ENCODE measurements around the gene OBP2A. TPM values are rescaled to one million over a fixed set of nuclear protein-coding genes. Genes with fewer than 3 reads are reported as not detected.

OBP2A gene
- total and polyA plus RNA-seq, 12 donors, result not detected

DNA sequence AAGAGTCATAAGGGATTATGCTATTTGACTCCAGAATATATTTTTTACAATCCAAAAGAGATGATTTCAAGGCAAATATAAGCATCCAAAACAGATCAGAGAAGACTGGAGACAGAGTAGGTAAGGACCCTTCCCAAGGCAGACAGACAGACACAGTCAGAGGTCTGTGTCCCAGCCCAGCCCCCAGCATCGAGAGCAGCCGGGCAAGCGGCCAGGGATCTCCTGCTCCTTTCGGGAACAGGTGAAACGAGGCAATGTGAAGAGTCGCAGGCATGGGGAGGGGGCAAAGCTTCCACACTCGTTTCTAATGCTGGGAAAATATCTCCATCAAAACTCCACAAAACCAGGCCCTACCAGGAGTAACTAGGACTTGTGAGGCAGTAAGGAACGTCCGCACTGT, 21.4 kb downstream of the OBP2A start:
- Histone ChIP-seq H3K27ac (no peak overlapping the region), H3K4me1 (replicated peaks in 1 of 2) (no peaks in the 10 kb centered on the region), H3K36me3 (replicated peaks in 1 of 2) (no peaks in the 10 kb centered on the region), H3K9me3 (replicated peaks in 1 of 3) (no peaks in the 10 kb centered on the region), H3K4me3 (no peak overlapping the region), H3K27me3 (peaks cover 6% of the 10 kb centered on the region)
- intact Hi-C loops (cut with DNase I), result no loop called here
- TF ChIP-seq, protein P1, sequence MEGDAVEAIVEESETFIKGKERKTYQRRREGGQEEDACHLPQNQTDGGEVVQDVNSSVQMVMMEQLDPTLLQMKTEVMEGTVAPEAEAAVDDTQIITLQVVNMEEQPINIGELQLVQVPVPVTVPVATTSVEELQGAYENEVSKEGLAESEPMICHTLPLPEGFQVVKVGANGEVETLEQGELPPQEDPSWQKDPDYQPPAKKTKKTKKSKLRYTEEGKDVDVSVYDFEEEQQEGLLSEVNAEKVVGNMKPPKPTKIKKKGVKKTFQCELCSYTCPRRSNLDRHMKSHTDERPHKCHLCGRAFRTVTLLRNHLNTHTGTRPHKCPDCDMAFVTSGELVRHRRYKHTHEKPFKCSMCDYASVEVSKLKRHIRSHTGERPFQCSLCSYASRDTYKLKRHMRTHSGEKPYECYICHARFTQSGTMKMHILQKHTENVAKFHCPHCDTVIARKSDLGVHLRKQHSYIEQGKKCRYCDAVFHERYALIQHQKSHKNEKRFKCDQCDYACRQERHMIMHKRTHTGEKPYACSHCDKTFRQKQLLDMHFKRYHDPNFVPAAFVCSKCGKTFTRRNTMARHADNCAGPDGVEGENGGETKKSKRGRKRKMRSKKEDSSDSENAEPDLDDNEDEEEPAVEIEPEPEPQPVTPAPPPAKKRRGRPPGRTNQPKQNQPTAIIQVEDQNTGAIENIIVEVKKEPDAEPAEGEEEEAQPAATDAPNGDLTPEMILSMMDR (IDR thresholded peaks at IDR 0.05), result no peak
- TF ChIP-seq POLR2A (IDR thresholded peaks at IDR 0.05), result no peak
- DNase-seq, result no peak
- WGBS, 4 donors, result 63 to 70% (median 67%) methylated on average over 9 of the region's 9 CpGs

- intact Hi-C loops (cut with DNase I), result no loop called here
- no peak overlapping the region for H3K27ac ChIP-seq
- no peaks in the 10 kb centered on the region for H3K9me3 ChIP-seq (replicated peaks in 1 of 3)
- no peaks in the 10 kb centered on the region for H3K4me1 ChIP-seq (replicated peaks in 1 of 2)
- no peak overlapping the region for H3K4me3 ChIP-seq
- no peak for DNase-seq
- H3K36me3 ChIP-seq (replicated peaks in 1 of 2), result no peaks in the 10 kb centered on the region
- H3K27me3 ChIP-seq, result peaks cover 6% of the 10 kb centered on the region
- TF ChIP-seq POLR2A (IDR thresholded peaks at IDR 0.05), result no peak
- TF ChIP-seq, protein P1 (IDR thresholded peaks at IDR 0.05), result no peak
- WGBS, 4 donors, result 85 to 93% (median 92%) methylated on average over 6 of the region's 6 CpGs
Measured at GRCh38 chr9:135568026-135568425, 22.1 kb downstream of the OBP2A start.

DNA sequence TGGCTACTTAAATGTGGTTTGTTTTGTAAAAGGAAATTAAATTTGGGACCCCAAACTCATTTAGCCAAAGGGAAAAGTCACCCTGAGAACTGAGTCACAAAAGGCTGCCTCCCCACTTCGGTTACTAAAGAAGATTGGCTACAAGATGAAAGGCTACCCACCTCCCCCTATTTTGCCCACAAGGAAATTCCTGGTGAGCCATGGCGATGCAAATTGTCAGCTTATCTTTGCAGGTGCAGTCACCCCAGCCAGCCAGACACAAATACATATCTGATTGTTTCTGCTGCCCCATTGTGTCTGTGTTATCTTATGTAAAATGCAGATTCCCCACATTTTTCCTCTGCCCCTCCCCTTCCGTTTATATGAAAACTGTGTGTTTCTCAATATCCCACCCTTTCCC, 24.5 kb downstream of the OBP2A start:
- H3K27ac ChIP-seq, result no peak overlapping the region
- no peaks in the 10 kb centered on the region for H3K9me3 ChIP-seq (replicated peaks in 1 of 3)
- intact Hi-C loops (cut with DNase I), result no loop called here
- TF ChIP-seq, protein P1 (IDR thresholded peaks at IDR 0.05), result no peak
- no peak for TF ChIP-seq POLR2A (IDR thresholded peaks at IDR 0.05)
- no peaks in the 10 kb centered on the region for H3K4me1 ChIP-seq (replicated peaks in 1 of 2)
- no peaks in the 10 kb centered on the region for H3K36me3 ChIP-seq (replicated peaks in 1 of 2)
- DNase-seq, result no peak
- H3K27me3 ChIP-seq, result peaks cover 6% of the 10 kb centered on the region
- 40 to 52% (median 43%) methylated on average over 3 of the region's 3 CpGs for WGBS, 4 donors
- H3K4me3 ChIP-seq, result no peak overlapping the region

DNA sequence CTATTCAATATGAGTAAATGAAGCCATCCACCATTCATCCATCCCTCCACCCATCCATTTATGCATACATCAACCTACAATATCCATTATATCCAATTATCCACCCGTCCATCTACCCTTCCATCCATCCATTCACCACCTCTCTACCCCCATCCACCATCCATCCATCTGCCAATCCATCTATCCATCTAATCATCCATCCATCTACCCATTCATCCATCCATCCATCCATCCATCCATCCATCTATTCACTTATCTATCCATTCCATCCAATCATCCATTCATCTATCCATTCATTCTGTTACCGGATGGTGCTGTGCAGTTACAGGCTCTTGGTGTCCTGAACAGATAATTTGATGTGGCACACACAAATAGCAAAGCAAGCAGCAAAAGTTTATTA, 26.3 kb downstream of the OBP2A start:
- Histone ChIP-seq H3K9me3 (replicated peaks in 1 of 3) (no peaks in the 10 kb centered on the region), H3K36me3 (replicated peaks in 1 of 2) (no peaks in the 10 kb centered on the region), H3K27ac (no peak overlapping the region), H3K4me1 (replicated peaks in 1 of 2) (no peaks in the 10 kb centered on the region), H3K4me3 (no peak overlapping the region), H3K27me3 (no peaks in the 10 kb centered on the region)
- intact Hi-C loops (cut with DNase I), result no loop called here
- TF ChIP-seq, protein P1 (IDR thresholded peaks at IDR 0.05), result no peak
- TF ChIP-seq POLR2A (IDR thresholded peaks at IDR 0.05), result no peak
- no peak for DNase-seq
- 76 to 88% (median 82%) methylated on average over 2 of the region's 2 CpGs for WGBS, 4 donors

Measured in adrenal gland (tissue), 12 donors.